ENCODE measurements around the gene CLDN9.

DNA sequence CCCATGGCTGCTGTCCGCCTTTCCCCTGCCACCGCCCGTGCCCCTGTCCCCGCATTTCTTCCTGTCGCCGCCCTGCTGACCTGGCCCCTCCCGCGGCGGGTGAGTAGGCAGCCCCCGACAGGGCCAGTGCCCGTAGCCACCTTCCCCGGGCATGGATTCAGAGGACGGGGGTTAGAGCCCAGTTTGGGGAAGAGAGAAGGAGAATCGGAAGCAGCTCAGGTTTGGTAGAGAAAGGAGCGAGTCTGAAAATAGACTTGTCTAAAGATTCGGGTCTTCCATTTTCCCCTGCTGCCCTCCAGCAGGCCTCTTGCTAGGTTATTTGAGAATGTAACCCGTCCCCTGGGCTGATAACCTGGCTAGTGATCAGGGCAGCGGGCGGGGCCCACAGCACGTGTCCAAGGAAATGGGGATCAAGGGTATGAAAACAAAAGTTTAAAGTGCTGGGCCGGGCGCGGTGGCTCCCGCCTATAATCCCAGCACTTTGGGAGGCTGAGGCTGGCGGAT lies 7.9 kb upstream of the CLDN9 start:
- TF ChIP-seq, protein P1, sequence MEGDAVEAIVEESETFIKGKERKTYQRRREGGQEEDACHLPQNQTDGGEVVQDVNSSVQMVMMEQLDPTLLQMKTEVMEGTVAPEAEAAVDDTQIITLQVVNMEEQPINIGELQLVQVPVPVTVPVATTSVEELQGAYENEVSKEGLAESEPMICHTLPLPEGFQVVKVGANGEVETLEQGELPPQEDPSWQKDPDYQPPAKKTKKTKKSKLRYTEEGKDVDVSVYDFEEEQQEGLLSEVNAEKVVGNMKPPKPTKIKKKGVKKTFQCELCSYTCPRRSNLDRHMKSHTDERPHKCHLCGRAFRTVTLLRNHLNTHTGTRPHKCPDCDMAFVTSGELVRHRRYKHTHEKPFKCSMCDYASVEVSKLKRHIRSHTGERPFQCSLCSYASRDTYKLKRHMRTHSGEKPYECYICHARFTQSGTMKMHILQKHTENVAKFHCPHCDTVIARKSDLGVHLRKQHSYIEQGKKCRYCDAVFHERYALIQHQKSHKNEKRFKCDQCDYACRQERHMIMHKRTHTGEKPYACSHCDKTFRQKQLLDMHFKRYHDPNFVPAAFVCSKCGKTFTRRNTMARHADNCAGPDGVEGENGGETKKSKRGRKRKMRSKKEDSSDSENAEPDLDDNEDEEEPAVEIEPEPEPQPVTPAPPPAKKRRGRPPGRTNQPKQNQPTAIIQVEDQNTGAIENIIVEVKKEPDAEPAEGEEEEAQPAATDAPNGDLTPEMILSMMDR (IDR thresholded peaks at IDR 0.05; ENCODE audit: low read depth, low read length, poor library complexity, severe bottlenecking) = no peak
- TF ChIP-seq EZH2phosphoT487 (IDR thresholded peaks at IDR 0.05; ENCODE audit: borderline replicate concordance, low read length) = no peak
